GM12891 (cell line): ENCODE measurements around the gene GCKR.

Experiments
- DNase-seq: peaks from one replicate; pipeline ENCODE4 v3.0.0; 2011; ENCODE audit warnings: low spot score; ENCODE audit not compliant: insufficient read length
- FAIRE-seq: peaks from 2 replicates; lab custom pipeline; 2011; peaks lifted over from hg19 to GRCh38; lab: Jason Lieb, UNC
- PAX5 ChIP-seq: IDR thresholded peaks from 2 replicates; pipeline ENCODE4 v1.6.1; 2011; ENCODE audit warnings: low read length, moderate library complexity, mild to moderate bottlenecking; ENCODE audit not compliant: insufficient read depth, severe bottlenecking
- POLR2A ChIP-seq: IDR thresholded peaks from 2 replicates; pipeline ENCODE4 v1.6.1; 2011; ENCODE audit warnings: low read depth, low read length, control low read depth
- POLR2AphosphoS5 ChIP-seq: IDR thresholded peaks from 2 replicates; pipeline ENCODE4 v1.6.1; 2011; ENCODE audit warnings: low read depth, low read length, control low read depth
- POU2F2 ChIP-seq: IDR thresholded peaks from 2 replicates; pipeline ENCODE4 v1.6.1; 2011; ENCODE audit warnings: low read depth, mild to moderate bottlenecking, control low read depth, low read length, moderate library complexity
- SPI1 ChIP-seq: IDR thresholded peaks from 2 replicates; pipeline ENCODE4 v1.6.1; 2011; ENCODE audit warnings: low read depth, low read length, control low read depth
- TAF1 ChIP-seq: IDR thresholded peaks from 2 replicates; pipeline ENCODE4 v1.6.1; 2011; ENCODE audit warnings: low read depth, low read length, control low read depth

Gene GCKR

DNA sequence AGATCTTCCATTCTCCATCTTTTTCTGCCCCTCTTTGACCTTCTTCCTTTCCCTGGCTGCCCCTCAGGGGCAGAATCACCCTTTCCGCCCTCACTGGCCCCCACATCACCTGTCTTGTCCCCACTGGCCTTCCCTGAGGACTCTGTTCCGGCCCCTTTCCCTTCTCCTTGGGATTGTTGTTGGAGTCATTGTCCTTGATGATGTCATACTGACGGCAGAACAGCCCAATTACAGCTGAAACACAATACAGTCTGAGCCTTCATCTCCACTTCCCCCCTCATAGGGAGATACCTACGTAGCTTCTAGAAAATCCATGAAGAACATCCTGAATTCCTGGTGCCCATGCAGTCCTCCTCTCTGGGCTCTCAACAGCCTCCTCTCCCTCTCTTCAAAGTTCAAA is 4.1 kb upstream of the GCKR start:
- no peak for FAIRE-seq
- TF ChIP-seq SPI1 = no peak
- no peak for TF ChIP-seq POLR2A
- TF ChIP-seq TAF1 = no peak
- TF ChIP-seq PAX5 = no peak
- no peak for TF ChIP-seq POU2F2
- no peak for TF ChIP-seq POLR2AphosphoS5
- DNase-seq = no peak

- DNase-seq (no peak), FAIRE-seq (no peak)
- TF ChIP-seq SPI1 (no peak), TAF1 (no peak), POLR2AphosphoS5 (no peak), POLR2A (no peak), PAX5 (no peak), POU2F2 (no peak)
These were observed 2.7 kb upstream of the GCKR start for GRCh38 chr2:27493948-27494283.

DNA sequence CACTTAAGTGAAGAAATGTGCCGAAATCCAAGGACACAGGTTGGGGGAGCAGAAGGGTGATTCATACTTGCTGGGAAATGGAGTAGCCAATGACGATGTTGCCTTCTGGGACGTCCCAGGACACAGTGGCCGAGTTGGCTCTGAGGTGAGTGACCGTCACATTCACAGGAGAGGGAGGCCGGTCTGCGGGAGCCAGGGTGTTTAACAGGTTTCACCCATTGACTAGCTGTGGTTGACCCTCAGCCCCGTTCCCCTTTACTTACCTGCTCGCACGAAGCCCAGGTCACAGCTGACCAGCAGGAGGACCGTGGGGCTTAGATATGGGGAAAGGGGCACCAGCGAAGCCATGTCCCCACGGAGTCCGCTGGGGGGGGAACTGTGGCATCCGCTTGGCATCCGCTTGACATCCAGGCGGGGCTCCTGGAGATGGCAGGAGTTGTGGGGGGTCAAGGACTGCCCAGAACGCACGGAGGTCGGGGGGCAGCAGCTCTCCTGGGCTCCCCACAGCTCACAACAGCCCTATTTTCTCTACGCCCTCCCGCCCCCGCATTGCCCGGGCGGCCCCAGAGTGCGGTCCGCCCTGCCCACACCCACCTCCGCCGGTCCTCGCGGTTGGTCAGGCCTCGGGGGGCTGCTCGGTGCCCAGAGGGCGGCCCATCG is 2.2 kb upstream of the GCKR start:
- no peak for DNase-seq

DNA sequence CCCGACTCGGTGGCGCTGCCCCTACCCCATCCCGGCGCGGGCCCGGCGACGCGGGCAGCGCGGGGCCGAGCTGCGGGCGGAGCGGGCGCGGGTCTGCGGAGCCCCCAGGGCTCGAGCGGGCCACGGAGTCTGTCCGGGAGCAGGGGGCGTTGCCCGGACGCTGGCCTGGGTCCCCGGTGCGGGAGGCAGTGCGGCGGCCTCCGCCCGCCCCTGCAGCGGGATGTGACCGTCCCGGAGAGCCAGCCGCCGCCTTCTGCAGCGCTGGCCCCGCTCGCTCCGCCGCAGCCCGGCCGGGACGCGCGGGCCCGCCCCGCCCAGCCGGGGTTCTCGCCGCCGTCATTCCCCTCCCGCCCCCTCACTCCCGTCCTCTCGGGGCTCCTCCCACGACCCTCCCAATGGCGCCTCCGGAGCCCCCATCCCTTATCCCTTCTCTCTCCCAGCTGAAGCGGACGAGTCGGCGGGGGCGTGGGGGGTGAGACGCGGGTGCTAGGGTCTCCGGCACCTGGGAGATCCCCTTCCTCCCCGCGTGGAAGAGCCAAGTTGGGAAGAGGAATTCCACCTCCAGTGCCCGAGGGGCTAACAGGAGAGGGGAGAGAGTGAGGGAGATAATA is 1.6 kb upstream of the GCKR start, which contains the start of gene FNDC4:
Gene FNDC4, minus strand, starts transcription at position 257 of the 611 bp plus-strand sequence. CDS start 521 bp downstream, outside the sequence.
- TF ChIP-seq TAF1 (no peak), POLR2A (no peak), PAX5 (no peak), POLR2AphosphoS5 (no peak), POU2F2 (no peak), SPI1 (no peak)
- DNase-seq (no peak), FAIRE-seq (no peak)

More for the DNA sequence above, 2.2 kb upstream of the GCKR start:
- FAIRE-seq = no peak
- TF ChIP-seq POU2F2 (no peak), POLR2AphosphoS5 (no peak), TAF1 (no peak), SPI1 (no peak), PAX5 (no peak), POLR2A (no peak)

- DNase-seq (no peak), FAIRE-seq (no peak)
- TF ChIP-seq POLR2A = no peak
These were observed 741 bp upstream of the GCKR start for GRCh38 chr2:27495840-27496356.

GRCh38 chr2:27497288-27497627 is 619 bp downstream of the GCKR start:
- FAIRE-seq = no peak
- no peak for TF ChIP-seq TAF1
- no peak for TF ChIP-seq POU2F2
- TF ChIP-seq PAX5 = no peak
- TF ChIP-seq POLR2AphosphoS5 = no peak
- TF ChIP-seq POLR2A = no peak
- no peak for TF ChIP-seq SPI1
- no peak for DNase-seq

GRCh38 chr2:27498975-27499374 is 2.3 kb downstream of the GCKR start:
- DNase-seq (no peak), FAIRE-seq (no peak)
- TF ChIP-seq SPI1 (no peak), POLR2AphosphoS5 (no peak), PAX5 (no peak), POU2F2 (no peak), TAF1 (no peak), POLR2A (no peak)

DNA sequence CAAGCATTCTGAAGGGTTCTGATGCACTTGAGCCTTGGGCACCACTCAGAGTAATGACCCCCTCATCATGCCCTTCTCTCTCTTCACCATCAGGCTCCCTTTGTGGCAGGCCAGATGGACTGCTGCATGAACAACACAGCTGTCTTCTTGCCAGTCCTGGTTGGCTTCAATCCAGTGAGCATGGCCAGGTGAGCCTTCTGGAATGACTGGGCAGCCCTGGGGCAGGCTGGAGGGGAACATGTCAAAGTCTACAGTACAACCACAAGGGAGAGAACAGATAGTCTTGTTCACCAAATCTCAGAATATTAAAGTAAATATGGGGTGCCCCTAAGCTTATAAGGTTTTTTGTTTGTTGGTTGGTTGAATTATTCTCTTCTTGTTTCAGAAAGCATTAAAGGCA is 4.4 kb downstream of the GCKR start:
- FAIRE-seq (no peak), DNase-seq (no peak)
- no peak for TF ChIP-seq SPI1
- no peak for TF ChIP-seq POLR2A
- no peak for TF ChIP-seq POLR2AphosphoS5
- TF ChIP-seq PAX5 = no peak
- TF ChIP-seq POU2F2 = no peak
- TF ChIP-seq TAF1 = no peak

DNA sequence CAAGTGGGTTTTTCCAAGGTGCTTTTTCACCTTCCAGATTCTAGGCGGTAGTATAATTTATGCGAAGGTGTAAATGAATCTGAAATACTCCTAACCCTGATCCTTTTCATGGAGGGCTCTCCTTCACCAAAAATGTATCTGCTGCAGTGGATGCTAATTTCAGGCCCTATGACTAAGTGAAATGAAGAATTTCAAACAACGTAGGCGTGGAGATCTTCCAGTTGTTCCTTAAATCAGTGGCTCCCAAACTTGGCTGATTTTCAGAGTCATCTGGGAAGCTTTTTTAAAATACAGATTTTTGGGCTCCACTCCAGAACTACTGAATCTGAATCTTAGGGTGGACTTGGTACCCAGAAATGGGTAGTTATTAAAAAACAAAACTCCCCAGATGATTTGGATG is 5.5 kb downstream of the GCKR start:
- no peak for TF ChIP-seq SPI1
- TF ChIP-seq POLR2A = no peak
- no peak for TF ChIP-seq POU2F2
- no peak for TF ChIP-seq PAX5
- no peak for TF ChIP-seq POLR2AphosphoS5
- no peak for TF ChIP-seq TAF1
- FAIRE-seq = no peak
- no peak for DNase-seq

DNA sequence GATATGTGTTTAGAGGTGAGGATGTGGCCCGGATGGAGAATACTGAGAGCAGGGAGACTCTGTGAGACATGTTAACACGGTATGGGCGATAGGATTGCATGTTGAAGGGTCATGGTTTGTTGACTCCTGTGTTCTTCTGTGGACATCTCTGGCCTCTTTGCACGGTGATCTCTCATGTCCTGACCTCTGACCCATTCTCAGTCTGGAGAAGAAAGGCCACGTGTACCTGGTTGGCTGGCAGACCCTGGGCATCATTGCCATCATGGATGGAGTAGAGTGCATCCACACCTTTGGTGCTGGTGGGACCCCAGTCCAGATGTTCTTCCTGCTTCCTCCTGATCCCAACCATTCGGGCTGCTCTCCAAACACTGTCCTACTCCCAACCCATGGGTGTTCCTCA is 9.9 kb downstream of the GCKR start:
- DNase-seq = no peak
- TF ChIP-seq TAF1 (no peak), SPI1 (no peak), POU2F2 (no peak), POLR2A (no peak), POLR2AphosphoS5 (no peak), PAX5 (no peak)
- FAIRE-seq = no peak

- DNase-seq = no peak
- TF ChIP-seq TAF1 (no peak), PAX5 (no peak), POLR2A (no peak), POU2F2 (no peak), SPI1 (no peak), POLR2AphosphoS5 (no peak)
- no peak for FAIRE-seq
These were observed 10.7 kb downstream of the GCKR start for GRCh38 chr2:27507293-27507692.
